Esophagus muscularis mucosa (tissue), 4 donors: ENCODE results near the gene CHMP1A. TPM values are rescaled to one million over a fixed set of nuclear protein-coding genes. Genes with fewer than 3 reads are reported as not detected.

ENCODE experiments used
- DNase-seq: peaks from one replicate; pipeline ENCODE4 v3.0.0-alpha.2; 2017; ENCODE audit errors: extremely low spot score
- H3K27ac ChIP-seq, 4 donors: fragments of 200-600 bp; sonication (generic); replicated peaks in 1 of 4; 1 replicate in 3 of 4; 2 replicates in 1 of 4; pipeline ENCODE4 v1.5.1; 2016 to 2019; ENCODE audit warnings: mild to moderate bottlenecking in 1 of 4
- H3K27me3 ChIP-seq, 4 donors: fragments of 200-600 bp; sonication (generic); one replicate each; pipeline versions ENCODE4 v1.5.1 to v1.6.0; 2016 to 2019
- H3K36me3 ChIP-seq, 4 donors: fragments of 200-600 bp; sonication (generic); one replicate each; pipeline ENCODE4 v1.5.1; 2016 to 2019
- H3K4me1 ChIP-seq, 4 donors: fragments of 200-600 bp; sonication (generic); one replicate each; pipeline ENCODE4 v1.5.1; 2016 to 2019
- H3K4me3 ChIP-seq, 4 donors: fragments of 200-600 bp; sonication (generic); 1 replicate in 2 of 4; 2 replicates in 2 of 4; pipeline ENCODE4 v1.5.1; 2016 to 2019; ENCODE audit warnings: mild to moderate bottlenecking in 4 of 4, moderate library complexity in 1 of 4
- H3K9me3 ChIP-seq, 4 donors: fragments of 200-600 bp; sonication (generic); 1 replicate in 3 of 4; 2 replicates in 1 of 4; pipeline ENCODE4 v1.5.1; 2016 to 2019
- CTCF ChIP-seq, 3 experiments: fragments of 200-600 bp in 2 of 3; fragments of 450-650 bp in 1 of 3; sonication (generic) in 2 of 3; IDR thresholded peaks; one replicate each; pipeline ENCODE4 v1.5.1; 2017 to 2019; ENCODE audit warnings: antibody characterized with exemption in 3 of 3, mild to moderate bottlenecking in 2 of 3, moderate library complexity in 1 of 3
- EP300 ChIP-seq: sonication (generic); formaldehyde crosslinking; IDR thresholded peaks from one replicate; pipeline ENCODE4 v1.6.1; 2017; ENCODE audit warnings: antibody characterized with exemption
- POLR2A ChIP-seq: fragments of 450-650 bp; IDR thresholded peaks from one replicate; pipeline ENCODE4 v1.6.1; 2017; ENCODE audit warnings: antibody characterized with exemption, moderate library complexity, mild to moderate bottlenecking, low read depth
- POLR2AphosphoS5 ChIP-seq, 2 donors: sonication (generic); formaldehyde crosslinking; IDR thresholded peaks; one replicate each; pipeline ENCODE4 v1.6.1; 2017; ENCODE audit warnings: antibody characterized with exemption in 2 of 2
- WGBS: methylation state at CpG from one replicate; pipeline ENCODE4 v1.1.5; 2018; 5-methylcytosine and 5-hydroxymethylcytosine counted together
- intact Hi-C: fragments of 100-400 bp; cut with DNase I; formaldehyde crosslinking; loops from one replicate; pipeline ENCODE4 v1.15.1; 2023
- total RNA-seq, 4 donors: library from RNA; depleted of rRNA; stranded (reverse); fragments of >200 nt; gene quantifications; one replicate each; pipeline versions ENCODE4 v1.1.0 to v1.2.1, GENCODE V29; 2016

Gene CHMP1A
- total RNA-seq, 4 donors from 2014 or later: 71.8 to 117 (median 87.8) TPM

DNA sequence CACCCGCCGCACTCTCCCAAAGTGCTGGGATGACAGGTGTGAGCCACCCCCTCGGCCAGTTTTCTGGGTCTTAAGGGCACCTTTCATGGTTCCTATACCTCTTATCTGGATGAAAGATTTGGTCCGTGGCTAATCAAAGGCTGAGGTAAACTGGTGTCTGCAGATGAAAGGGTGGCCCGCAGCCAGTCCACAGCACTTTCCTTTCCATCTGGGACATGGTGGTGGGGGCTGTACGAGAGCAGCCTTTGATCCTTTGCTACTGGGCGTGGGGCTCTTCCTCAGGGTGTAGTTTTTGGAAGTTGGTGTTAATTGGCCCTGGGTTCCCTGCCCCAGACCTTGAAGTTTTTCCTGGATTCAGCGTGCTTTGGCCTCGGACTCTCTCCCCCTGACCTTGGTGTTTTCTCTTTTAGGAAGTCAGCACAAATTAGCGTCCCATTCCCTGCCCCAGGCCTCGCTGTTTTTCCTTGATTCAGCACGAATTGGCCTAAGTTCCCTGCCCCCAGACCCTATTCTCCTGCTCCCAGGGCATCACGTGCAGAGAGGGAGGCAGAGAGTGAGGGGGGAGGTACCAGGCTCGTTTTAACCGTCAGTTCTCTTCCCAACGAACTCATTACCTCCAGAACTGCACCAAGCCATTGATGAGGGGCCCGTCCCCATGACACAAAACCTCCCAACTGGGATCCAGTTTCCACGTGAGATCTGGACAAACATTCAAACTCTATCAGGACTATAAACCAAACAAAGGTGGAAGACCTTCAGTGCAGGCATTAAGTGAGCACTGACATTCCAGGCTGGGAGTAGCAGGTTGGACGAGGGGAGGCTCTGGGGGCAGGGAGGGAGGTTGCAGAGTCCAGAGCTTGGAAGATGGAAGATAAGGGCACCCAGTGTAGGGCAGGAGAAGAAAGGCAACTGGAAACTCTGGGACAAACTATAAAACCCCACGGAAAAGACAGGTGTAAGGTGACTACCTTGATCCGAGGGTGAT is 32.4 kb downstream of the CHMP1A start:
- TF ChIP-seq POLR2A: no peak
- TF ChIP-seq CTCF (IDR thresholded peaks at IDR 0.05): no peak
- TF ChIP-seq POLR2AphosphoS5 (IDR thresholded peaks at IDR 0.05): no peak
- TF ChIP-seq EP300: no peak
- Histone ChIP-seq H3K4me1 (peaks cover 0 to 4% (median 0%) of the 10 kb centered on the region in 4 donors), H3K9me3 (peaks cover 0 to 3% (median 0%) of the 10 kb centered on the region in 4 donors), H3K36me3 (no peaks in the 10 kb centered on the region), H3K4me3 (no peak overlapping the region), H3K27me3 (peaks cover 0 to 45% (median 2%) of the 10 kb centered on the region in 4 donors), H3K27ac (no peak overlapping the region)
- 62% methylated on average over 21 of the region's 21 CpGs for WGBS
- intact Hi-C loops: no loop called here
- no peak for DNase-seq

- no peak for TF ChIP-seq CTCF (IDR thresholded peaks at IDR 0.05)
- no peak for TF ChIP-seq EP300
- no peak for TF ChIP-seq POLR2A
- TF ChIP-seq POLR2AphosphoS5 (IDR thresholded peaks at IDR 0.05): no peak
- Histone ChIP-seq H3K27me3 (peaks cover 0 to 49% (median 3%) of the 10 kb centered on the region in 4 donors), H3K9me3 (no peaks in the 10 kb centered on the region), H3K4me3 (no peak overlapping the region), H3K36me3 (no peaks in the 10 kb centered on the region), H3K4me1 (peaks cover 0 to 4% (median 0%) of the 10 kb centered on the region in 4 donors), H3K27ac (peak overlapping the region in 1 of 4 donors; percentile 30)
- no peak for DNase-seq
- WGBS: 36% methylated on average over 28 of the region's 28 CpGs
- intact Hi-C loops: no loop called here
These were observed 33.8 kb downstream of the CHMP1A start for GRCh38 chr16:89623511-89624261.

DNA sequence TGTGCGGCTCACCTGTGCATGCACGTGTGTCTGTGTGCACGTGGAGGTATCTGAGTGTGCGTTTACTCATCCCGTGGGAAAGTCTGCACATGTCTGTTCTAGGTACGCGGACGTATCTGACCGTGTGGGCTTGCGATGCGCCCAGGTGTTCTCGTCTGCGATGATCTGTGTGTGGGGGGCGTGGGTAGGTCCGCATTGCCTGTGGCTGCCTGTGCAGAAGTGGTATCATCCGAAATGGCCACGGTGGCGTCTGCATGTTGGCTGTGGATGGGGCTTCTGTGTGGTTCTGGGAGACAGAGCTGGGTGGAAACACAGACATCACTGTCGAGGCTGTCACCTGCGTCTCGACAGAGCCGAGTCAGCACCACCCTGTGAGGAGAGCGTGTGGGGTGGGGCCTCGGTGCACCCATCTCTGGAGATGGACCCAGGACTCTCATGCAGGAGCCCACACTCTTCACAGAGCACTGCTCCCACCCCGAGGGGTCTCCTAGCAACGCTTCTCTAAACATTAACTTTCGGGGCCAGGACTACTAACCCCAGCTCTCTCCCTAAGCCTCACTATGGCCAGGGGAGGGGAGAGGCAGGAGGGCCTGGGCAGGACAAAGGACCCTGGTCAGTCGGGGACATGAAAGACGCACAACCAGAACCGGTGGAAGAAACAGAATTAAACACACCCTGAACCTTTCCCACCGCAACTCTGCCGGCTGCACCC is 35.7 kb downstream of the CHMP1A start:
- Histone ChIP-seq H3K27me3 (peaks cover 0 to 67% (median 3%) of the 10 kb centered on the region in 4 donors), H3K36me3 (no peaks in the 10 kb centered on the region), H3K4me3 (no peak overlapping the region), H3K27ac (no peak overlapping the region), H3K9me3 (no peaks in the 10 kb centered on the region), H3K4me1 (peaks cover 0 to 4% (median 0%) of the 10 kb centered on the region in 4 donors)
- intact Hi-C loops: no loop called here
- 86% methylated on average over 19 of the region's 32 CpGs for WGBS
- TF ChIP-seq POLR2AphosphoS5 (IDR thresholded peaks at IDR 0.05): no peak
- TF ChIP-seq CTCF (IDR thresholded peaks at IDR 0.05): no peak
- no peak for TF ChIP-seq POLR2A
- no peak for TF ChIP-seq EP300
- no peak for DNase-seq

GRCh38 chr16:89621136-89621697 is 36.3 kb downstream of the CHMP1A start:
- H3K9me3 ChIP-seq: no peaks in the 10 kb centered on the region
- DNase-seq: no peak
- TF ChIP-seq CTCF (IDR thresholded peaks at IDR 0.05): no peak
- no peak for TF ChIP-seq POLR2AphosphoS5 (IDR thresholded peaks at IDR 0.05)
- TF ChIP-seq POLR2A: no peak
- TF ChIP-seq EP300: no peak
- peaks cover 0 to 73% (median 3%) of the 10 kb centered on the region in 4 donors for H3K27me3 ChIP-seq
- H3K36me3 ChIP-seq: no peaks in the 10 kb centered on the region
- intact Hi-C loops: no loop called here
- H3K27ac ChIP-seq: no peak overlapping the region
- WGBS: 60% methylated on average over 11 of the region's 18 CpGs
- peaks cover 0 to 4% (median 0%) of the 10 kb centered on the region in 4 donors for H3K4me1 ChIP-seq
- no peak overlapping the region for H3K4me3 ChIP-seq
